GM23248 (cell line): Measurements from ENCODE around the gene CSPG4. TPM values are rescaled to one million over a fixed set of nuclear protein-coding genes. Genes with fewer than 3 reads are reported as not detected.
"Not testable (repeated sequence)": the region's sequence is repeated elsewhere in the genome, so short reads cannot be mapped to it uniquely, and the experiment has no call there.

Experiments
- DNase-seq: peaks from one replicate; pipeline ENCODE4 v3.0.0-alpha.2; 2015
- H2AFZ ChIP-seq: fragments of 200-600 bp; sonication (generic); 2 replicates; pipeline ENCODE4 v1.6.1; 2016; ENCODE audit warnings: antibody characterized with exemption
- H3F3A ChIP-seq: fragments of 200-600 bp; sonication (generic); 2 replicates; pipeline ENCODE4 v1.6.1; 2016; ENCODE audit warnings: mild to moderate bottlenecking, antibody characterized with exemption, mixed run types; ENCODE audit not compliant: insufficient read depth
- H3K27ac ChIP-seq: fragments of 200-600 bp; sonication (generic); 2 replicates; pipeline ENCODE4 v1.5.1; 2016; ENCODE audit warnings: mild to moderate bottlenecking
- H3K27me3 ChIP-seq: fragments of 200-600 bp; sonication (generic); replicated peaks from 2 replicates; pipeline ENCODE4 v1.6.1; 2016; ENCODE audit warnings: mild to moderate bottlenecking; ENCODE audit not compliant: insufficient read depth
- H3K36me3 ChIP-seq: fragments of 200-600 bp; sonication (generic); 2 replicates; pipeline ENCODE4 v1.6.1; 2016; ENCODE audit warnings: low read depth, mild to moderate bottlenecking
- H3K4me1 ChIP-seq: fragments of 200-600 bp; sonication (generic); 2 replicates; pipeline ENCODE4 v1.6.1; 2016; ENCODE audit warnings: mild to moderate bottlenecking; ENCODE audit not compliant: insufficient read depth
- H3K4me2 ChIP-seq: fragments of 200-600 bp; sonication (generic); one replicate; pipeline ENCODE4 v1.6.1; 2016; ENCODE audit warnings: mild to moderate bottlenecking; ENCODE audit not compliant: unreplicated experiment
- H3K4me3 ChIP-seq: fragments of 200-600 bp; sonication (generic); 2 replicates; pipeline ENCODE4 v1.5.1; 2016; ENCODE audit warnings: mild to moderate bottlenecking
- H3K79me2 ChIP-seq: fragments of 200-600 bp; sonication (generic); 2 replicates; pipeline ENCODE4 v1.6.1; 2016; ENCODE audit warnings: mild to moderate bottlenecking; ENCODE audit not compliant: insufficient read depth
- H3K9ac ChIP-seq: fragments of 200-600 bp; sonication (generic); 2 replicates; pipeline ENCODE4 v1.6.1; 2016; ENCODE audit warnings: mild to moderate bottlenecking
- H3K9me2 ChIP-seq: fragments of 200-600 bp; sonication (generic); 2 replicates; pipeline ENCODE4 v1.6.1; 2016; ENCODE audit warnings: mixed run types, mild to moderate bottlenecking, moderate library complexity; ENCODE audit not compliant: insufficient read depth
- H3K9me3 ChIP-seq: fragments of 200-600 bp; sonication (generic); one replicate; pipeline ENCODE4 v1.6.1; 2017; ENCODE audit warnings: low read depth
- H4K20me1 ChIP-seq: fragments of 200-600 bp; sonication (generic); 2 replicates; pipeline ENCODE4 v1.6.0; 2016; ENCODE audit not compliant: insufficient read depth
- EZH2 ChIP-seq: fragments of 200-600 bp; sonication (generic); IDR thresholded peaks from 2 replicates; pipeline ENCODE4 v1.6.1; 2018; ENCODE audit warnings: antibody characterized with exemption, mild to moderate bottlenecking; ENCODE audit not compliant: insufficient read depth, poor library complexity, severe bottlenecking
- EZH2phosphoT487 ChIP-seq: fragments of 200-600 bp; sonication (generic); IDR thresholded peaks from 2 replicates; pipeline ENCODE4 v1.6.1; 2018; ENCODE audit warnings: antibody characterized with exemption, moderate library complexity, mild to moderate bottlenecking, low read depth; ENCODE audit not compliant: insufficient read depth
- WGBS, 2 experiments: methylation state at CpG; one replicate each; pipeline ENCODE4 v1.1.6; 2015 to 2017; ENCODE audit warnings: low lambda C conversion rate in 2 of 2, low coverage in 1 of 2; ENCODE audit errors: missing lambda C conversion rate in 2 of 2; 5-methylcytosine and 5-hydroxymethylcytosine counted together
- in situ Hi-C: fragments of 300-500 bp; cut with MboI; formaldehyde crosslinking; loops from 2 replicates; pipeline ENCODE4 v1.15.0; 2020
- polyA plus RNA-seq: library from polyadenylated mRNA; unstranded; fragments of >200 nt; fragmentation: Nextera tagmentation; extraction: Ambion mirVana; gene quantifications from 2 replicates; pipeline ENCODE4 v1.2.1, GENCODE V29; 2016
- total RNA-seq: library from RNA; depleted of rRNA; stranded (reverse); fragments of >200 nt; shearing (Covaris generic); gene quantifications from 2 replicates; pipeline ENCODE4 v1.2.3, GENCODE V29; 2014

Gene CSPG4
- total and polyA plus RNA-seq, 2 experiments from 2014 or later: 5.3 to 25.8 TPM

GRCh38 chr15:75684648-75685047 is 28.0 kb downstream of the CSPG4 start:
- no peak for DNase-seq
- Histone ChIP-seq H3K4me3 (no peak overlapping the region), H3K27me3 (no peaks in the 10 kb centered on the region), H3K4me1 (no peaks in the 10 kb centered on the region), H3K9ac (no peak overlapping the region), H3K9me2 (no peaks in the 10 kb centered on the region), H4K20me1 (no peaks in the 10 kb centered on the region), H2AFZ (no peak overlapping the region), H3F3A (no peaks in the 10 kb centered on the region), H3K27ac (no peak overlapping the region), H3K4me2 (no peak overlapping the region), H3K79me2 (no peaks in the 10 kb centered on the region), H3K9me3 (no peaks in the 10 kb centered on the region), H3K36me3 (no peaks in the 10 kb centered on the region)
- TF ChIP-seq EZH2 (no peak), EZH2phosphoT487 (no peak)
- in situ Hi-C loops: no loop called here
- WGBS, 2 experiments: 80 to 83% methylated on average over 10 of the region's 10 CpGs

- H3K4me3 ChIP-seq, H3K4me2 ChIP-seq, H3K27me3 ChIP-seq, H3K4me1 ChIP-seq, H3K79me2 ChIP-seq, H3K9ac ChIP-seq, H3F3A ChIP-seq, H3K9me3 ChIP-seq, H3K27ac ChIP-seq, H3K9me2 ChIP-seq, in situ Hi-C loops, H4K20me1 ChIP-seq, H2AFZ ChIP-seq, H3K36me3 ChIP-seq: not testable (repeated sequence)
- 27 to 30% methylated on average over 8 to 14 of the region's 14 CpGs for WGBS, 2 experiments
- peak; percentile 68 for DNase-seq
Measured at GRCh38 chr15:75683646-75684312, 28.9 kb downstream of the CSPG4 start.

GRCh38 chr15:75682181-75683135 is 30.2 kb downstream of the CSPG4 start:
- DNase-seq: no peak
- Histone ChIP-seq H2AFZ (no peak overlapping the region), H3K27me3 (no peaks in the 10 kb centered on the region), H3K79me2 (no peaks in the 10 kb centered on the region), H3K4me2 (no peak overlapping the region), H3F3A (no peaks in the 10 kb centered on the region), H3K27ac (no peak overlapping the region), H3K9me2 (no peaks in the 10 kb centered on the region), H3K9ac (no peak overlapping the region), H3K36me3 (no peaks in the 10 kb centered on the region), H3K9me3 (no peaks in the 10 kb centered on the region), H4K20me1 (no peaks in the 10 kb centered on the region), H3K4me3 (no peak overlapping the region), H3K4me1 (no peaks in the 10 kb centered on the region)
- TF ChIP-seq EZH2: no peak
- in situ Hi-C loops: no loop called here
- WGBS, 2 experiments: 90% methylated on average over 38 to 40 of the region's 40 CpGs

GRCh38 chr15:75680007-75680789 is 32.5 kb downstream of the CSPG4 start:
- Histone ChIP-seq H3K36me3 (no peaks in the 10 kb centered on the region), H2AFZ (no peak overlapping the region), H4K20me1 (no peaks in the 10 kb centered on the region), H3K79me2 (no peaks in the 10 kb centered on the region), H3K27ac (no peak overlapping the region), H3K9me2 (no peaks in the 10 kb centered on the region), H3K9ac (no peak overlapping the region), H3K4me2 (no peak overlapping the region), H3K4me3 (no peak overlapping the region), H3K27me3 (no peaks in the 10 kb centered on the region), H3K4me1 (no peaks in the 10 kb centered on the region), H3F3A (no peaks in the 10 kb centered on the region), H3K9me3 (no peaks in the 10 kb centered on the region)
- 79% methylated on average over 11 of the region's 11 CpGs for WGBS, 2 experiments
- in situ Hi-C loops: no loop called here
- no peak for DNase-seq
- TF ChIP-seq EZH2phosphoT487: no peak
- TF ChIP-seq EZH2: no peak

GRCh38 chr15:75678324-75678690 is 34.3 kb downstream of the CSPG4 start:
- H2AFZ ChIP-seq, DNase-seq, in situ Hi-C loops, H3K79me2 ChIP-seq, H3K9me3 ChIP-seq, H3K4me3 ChIP-seq, H3K27ac ChIP-seq, H3F3A ChIP-seq, H3K9ac ChIP-seq, H3K9me2 ChIP-seq, H3K4me2 ChIP-seq, H3K27me3 ChIP-seq, H3K36me3 ChIP-seq, H4K20me1 ChIP-seq: not testable (repeated sequence)
- H3K4me1 ChIP-seq: peaks cover 10% of the 10 kb centered on the region
- WGBS, 2 experiments: 97% methylated on average over 6 of the region's 6 CpGs
